GM12878 (cell line): ENCODE data around the gene PSMD14. TPM values are rescaled to one million over a fixed set of nuclear protein-coding genes. Genes with fewer than 3 reads are reported as not detected.

ENCODE experiments used
- BCLAF1 ChIP-seq: fragments of 450-650 bp; IDR thresholded peaks from 2 replicates; pipeline ENCODE4 v1.6.1; 2017; ENCODE audit warnings: antibody characterized with exemption, mild to moderate bottlenecking, moderate library complexity
- BHLHE40 ChIP-seq, 2 experiments: fragments of 450-650 bp in 1 of 2; IDR thresholded peaks; 2 replicates each; pipeline ENCODE4 v1.6.1; 2011 to 2017; ENCODE audit warnings: low read depth in 2 of 2, borderline replicate concordance in 1 of 2, improper control_type of control experiment in 1 of 2, low read length in 1 of 2, mild to moderate bottlenecking in 1 of 2
- E2F4 ChIP-seq: IDR thresholded peaks from 2 replicates; pipeline ENCODE4 v1.6.1; 2012; ENCODE audit warnings: low read depth, low read length, improper control_type of control experiment
- EZH2 ChIP-seq: IDR thresholded peaks from 2 replicates; pipeline ENCODE4 v1.6.1; 2012; ENCODE audit warnings: low read depth, mild to moderate bottlenecking, control low read depth, inconsistent platforms, low read length, borderline replicate concordance; ENCODE audit not compliant: control insufficient read depth
- IKZF1 ChIP-seq: fragments of 450-650 bp; conservative IDR thresholded peaks from 2 replicates; pipeline ENCODE4 v1.6.1; 2017; ENCODE audit warnings: antibody characterized with exemption, mild to moderate bottlenecking
- IRF3 ChIP-seq: fragments of 450-650 bp; IDR thresholded peaks from 2 replicates; pipeline ENCODE4 v1.6.1; 2014; ENCODE audit warnings: mild to moderate bottlenecking
- IRF5 ChIP-seq: fragments of 450-650 bp; IDR thresholded peaks from 2 replicates; pipeline ENCODE4 v1.6.1; 2017; ENCODE audit warnings: borderline replicate concordance
- KLF5 ChIP-seq: fragments of 450-650 bp; IDR thresholded peaks from 2 replicates; pipeline ENCODE4 v1.6.1; 2014; ENCODE audit warnings: mild to moderate bottlenecking; ENCODE audit not compliant: partially characterized antibody
- MEF2A ChIP-seq: IDR thresholded peaks from 2 replicates; pipeline ENCODE4 v1.6.1; 2011; ENCODE audit warnings: low read depth, mild to moderate bottlenecking, low read length, moderate library complexity; ENCODE audit not compliant: insufficient read depth
- MLLT1 ChIP-seq: fragments of 450-650 bp; IDR thresholded peaks from 2 replicates; pipeline ENCODE4 v1.6.1; 2016; ENCODE audit warnings: mild to moderate bottlenecking
- POU2F2 ChIP-seq: IDR thresholded peaks from 3 replicates; pipeline ENCODE4 v1.6.1; 2011; ENCODE audit warnings: low read depth, mild to moderate bottlenecking, low read length, borderline replicate concordance
- RAD21 ChIP-seq: IDR thresholded peaks from 2 replicates; pipeline ENCODE4 v1.6.1; 2011; ENCODE audit warnings: mild to moderate bottlenecking, low read depth, low read length, moderate library complexity; ENCODE audit not compliant: insufficient read depth
- RAD51 ChIP-seq: fragments of 450-650 bp; IDR thresholded peaks from 2 replicates; pipeline ENCODE4 v1.6.1; 2016; ENCODE audit warnings: moderate library complexity, mild to moderate bottlenecking, inconsistent platforms
- RB1 ChIP-seq: fragments of 450-650 bp; formaldehyde crosslinking; IDR thresholded peaks from 2 replicates; pipeline ENCODE4 v1.6.1; 2017; ENCODE audit warnings: mild to moderate bottlenecking, borderline replicate concordance
- RBBP5 ChIP-seq: fragments of 200-600 bp; sonication (generic); conservative IDR thresholded peaks from 2 replicates; pipeline ENCODE4 v1.6.1; 2016
- SMAD1 ChIP-seq: fragments of 450-650 bp; IDR thresholded peaks from 2 replicates; pipeline ENCODE4 v1.6.1; 2018; ENCODE audit warnings: mild to moderate bottlenecking, low read depth; ENCODE audit not compliant: partially characterized antibody
- ZBED1 ChIP-seq: IDR thresholded peaks from 2 replicates; pipeline ENCODE4 v1.6.1; 2016; ENCODE audit warnings: borderline replicate concordance
- ZBTB4 ChIP-seq: fragments of 450-650 bp; formaldehyde crosslinking; IDR thresholded peaks from 2 replicates; pipeline ENCODE4 v1.4.0; 2022; ENCODE audit warnings: mild to moderate bottlenecking, moderate library complexity
- ZSCAN29 ChIP-seq: fragments of 450-650 bp; IDR thresholded peaks from 2 replicates; pipeline ENCODE4 v1.6.1; 2017; ENCODE audit warnings: mild to moderate bottlenecking, moderate library complexity
- polyA plus RNA-seq, 11 experiments: library from polyadenylated mRNA; depleted of rRNA in 4 of 11; unstranded in 6 of 11; stranded (reverse) in 5 of 11; fragments of >200 nt; fragmentation: Nextera tagmentation in 4 of 11; fragmentation: Illumina TruSeq in 1 of 11; extraction: Ambion mirVana in 4 of 11; extraction: Trizol in 1 of 11; gene quantifications; 1 replicate in 1 of 11; 2 replicates in 10 of 11; pipeline versions ENCODE4 v1.2.1 to v1.2.3, GENCODE V29; 2011 to 2016; ENCODE audit warnings: inconsistent platforms in 2 of 11, missing spikeins in 2 of 11, low read depth in 1 of 11
- total RNA-seq, 4 experiments: library from RNA; depleted of rRNA in 3 of 4; stranded (reverse); fragments of >200 nt in 3 of 4; fragmentation: Illumina TruSeq in 1 of 4; extraction: Trizol in 1 of 4; gene quantifications; 2 replicates each; pipeline versions ENCODE4 v1.2.1 to v1.2.3, GENCODE V29; 2013 to 2021

Gene PSMD14
- total and polyA plus RNA-seq, 10 of the 15 experiments (the other 5 are each of a cell fraction or from before 2014, with no cell fraction given) = 70.5 to 253 (median 127) TPM

GRCh38 chr2:161386228-161386824, 78.1 kb downstream of the PSMD14 start (continued):
- no peak for TF ChIP-seq SMAD1
- 0 out of 2 replicates have a peak, but pooled peaks have one; percentile 26 for TF ChIP-seq MLLT1
- no peak for TF ChIP-seq KLF5
- no peak for TF ChIP-seq ZSCAN29
- TF ChIP-seq RAD21 = no peak
- no peak for TF ChIP-seq MEF2A
- TF ChIP-seq IRF5 = no peak
- TF ChIP-seq IRF3 = no peak
- no peak; a peak in 1 of 4 replicates for TF ChIP-seq BHLHE40 (IDR thresholded peaks at IDR 0.05; ENCODE audit: borderline replicate concordance in 1 of 2, low read depth in 2 of 2, low read length in 1 of 2)
- TF ChIP-seq IKZF1 = no peak
- no peak for TF ChIP-seq RBBP5
- no peak for TF ChIP-seq POU2F2
- no peak for TF ChIP-seq RB1
- TF ChIP-seq ZBED1 = no peak
- TF ChIP-seq E2F4 = no peak
- no peak for TF ChIP-seq EZH2
- TF ChIP-seq ZBTB4 (CRISPR knock-in tag) = no peak
- TF ChIP-seq RAD51 = no peak
- TF ChIP-seq BCLAF1 = no peak
